ENCODE measurements around the gene PRDM5. TPM values are rescaled to one million over a fixed set of nuclear protein-coding genes. Genes with fewer than 3 reads are reported as not detected.
A peak's percentile ranks its signal among the peaks of the same experiment; 100 is the strongest.

The PRDM5 gene
- not detected for total RNA-seq
- total RNA-seq (2013): 0.25 TPM

- WGBS (ENCODE audit: insufficient coverage): under 1% methylated on average over 86 of the region's 86 CpGs
- Histone ChIP-seq H3K27ac (ENCODE audit: low read length) (no peak within 1 kb of the TSS), H3K4me1 (ENCODE audit: control insufficient read depth, insufficient read depth, low read length) (peaks cover 7% of the 10 kb centered on the region), H3K9me3 (ENCODE audit: control insufficient read depth, insufficient read depth, low read length) (no peaks in the 10 kb centered on the region), H3K4me3 (ENCODE audit: low read length) (peak within 1 kb of the TSS; percentile 22), H3K27me3 (ENCODE audit: control insufficient read depth, insufficient read depth, low read length) (peaks cover 22% of the 10 kb centered on the region), H3K36me3 (ENCODE audit: control insufficient read depth, insufficient read depth, low read length) (no peaks in the 10 kb centered on the region)
- TF ChIP-seq, protein P1, sequence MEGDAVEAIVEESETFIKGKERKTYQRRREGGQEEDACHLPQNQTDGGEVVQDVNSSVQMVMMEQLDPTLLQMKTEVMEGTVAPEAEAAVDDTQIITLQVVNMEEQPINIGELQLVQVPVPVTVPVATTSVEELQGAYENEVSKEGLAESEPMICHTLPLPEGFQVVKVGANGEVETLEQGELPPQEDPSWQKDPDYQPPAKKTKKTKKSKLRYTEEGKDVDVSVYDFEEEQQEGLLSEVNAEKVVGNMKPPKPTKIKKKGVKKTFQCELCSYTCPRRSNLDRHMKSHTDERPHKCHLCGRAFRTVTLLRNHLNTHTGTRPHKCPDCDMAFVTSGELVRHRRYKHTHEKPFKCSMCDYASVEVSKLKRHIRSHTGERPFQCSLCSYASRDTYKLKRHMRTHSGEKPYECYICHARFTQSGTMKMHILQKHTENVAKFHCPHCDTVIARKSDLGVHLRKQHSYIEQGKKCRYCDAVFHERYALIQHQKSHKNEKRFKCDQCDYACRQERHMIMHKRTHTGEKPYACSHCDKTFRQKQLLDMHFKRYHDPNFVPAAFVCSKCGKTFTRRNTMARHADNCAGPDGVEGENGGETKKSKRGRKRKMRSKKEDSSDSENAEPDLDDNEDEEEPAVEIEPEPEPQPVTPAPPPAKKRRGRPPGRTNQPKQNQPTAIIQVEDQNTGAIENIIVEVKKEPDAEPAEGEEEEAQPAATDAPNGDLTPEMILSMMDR (IDR thresholded peaks at IDR 0.05): no peak
- Mint-ChIP-seq H3K27me3 (ENCODE audit: low read depth in 2 of 2) (peaks cover 25 to 45% of the 10 kb centered on the region in 2 donors), H3K27ac (no peak within 1 kb of the TSS), H3K4me3 (peak within 1 kb of the TSS; percentile 85), H3K36me3 (peaks cover 7% of the 10 kb centered on the region), H3K4me1 (peaks cover 7 to 8% of the 10 kb centered on the region in 2 donors), H3K9me3 (no peaks in the 10 kb centered on the region)
- DNase-seq (peak in 1 of 2 donors; percentile 50), ATAC-seq (peak in 2 of 3 donors; percentile 22 to 35)
- intact Hi-C loops (cut with micrococcal nuclease): no loop called here
Observed at GRCh38 chr4:120922381-120923206, at the start of gene PRDM5. Gene PRDM5, minus strand, starts transcription at chr4:120922726. Its CDS starts 118 bp downstream, at chr4:120922608.

DNA sequence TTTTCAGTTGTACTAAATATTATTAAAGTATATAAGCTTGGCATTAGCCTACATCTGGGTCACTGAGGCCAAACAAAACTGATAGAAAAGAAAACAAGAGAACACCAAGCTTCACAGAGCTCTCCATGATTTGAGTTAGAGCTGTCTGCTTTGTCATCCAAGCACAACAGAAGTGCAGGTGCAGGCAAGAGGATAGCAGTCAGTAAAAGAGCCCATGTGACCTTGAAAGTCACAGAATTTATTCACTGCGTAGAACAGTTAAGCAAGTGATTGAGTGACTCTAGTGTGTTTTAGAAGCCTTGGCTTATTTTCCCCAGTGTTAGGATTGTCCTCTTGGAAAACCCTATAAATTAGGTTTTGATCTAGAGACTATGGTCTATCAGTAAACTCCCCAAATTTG is 49.4 kb upstream of the PRDM5 start:
- no peak overlapping the region for H3K4me3 Mint-ChIP-seq
- peaks cover 0 to 2% of the 10 kb centered on the region in 2 donors for H3K9me3 Mint-ChIP-seq
- H3K27me3 Mint-ChIP-seq (ENCODE audit: low read depth in 2 of 2): peaks cover 0 to 3% of the 10 kb centered on the region in 2 donors
- WGBS (ENCODE audit: insufficient coverage): 100% methylated on average over 1 of the region's 1 CpG
- no peak overlapping the region for H3K4me3 ChIP-seq (ENCODE audit: low read length)
- no peaks in the 10 kb centered on the region for H3K4me1 Mint-ChIP-seq
- no peaks in the 10 kb centered on the region for H3K4me1 ChIP-seq (ENCODE audit: control insufficient read depth, insufficient read depth, low read length)
- no peaks in the 10 kb centered on the region for H3K36me3 ChIP-seq (ENCODE audit: control insufficient read depth, insufficient read depth, low read length)
- intact Hi-C loops (cut with micrococcal nuclease): no loop called here
- no peak overlapping the region for H3K27ac Mint-ChIP-seq
- no peak for DNase-seq
- no peaks in the 10 kb centered on the region for H3K9me3 ChIP-seq (ENCODE audit: control insufficient read depth, insufficient read depth, low read length)
- H3K36me3 Mint-ChIP-seq: no peaks in the 10 kb centered on the region
- H3K27me3 ChIP-seq (ENCODE audit: control insufficient read depth, insufficient read depth, low read length): no peaks in the 10 kb centered on the region
- no peak for ATAC-seq
- TF ChIP-seq, protein P1 (IDR thresholded peaks at IDR 0.05): no peak
- H3K27ac ChIP-seq (ENCODE audit: low read length): no peak overlapping the region

GRCh38 chr4:120965938-120966337 is 43.4 kb upstream of the PRDM5 start:
- Mint-ChIP-seq H3K4me1 (no peaks in the 10 kb centered on the region), H3K9me3 (peaks cover 0 to 2% of the 10 kb centered on the region in 2 donors), H3K36me3 (no peaks in the 10 kb centered on the region), H3K4me3 (no peak overlapping the region), H3K27ac (no peak overlapping the region), H3K27me3 (ENCODE audit: low read depth in 2 of 2) (peaks cover 0 to 5% of the 10 kb centered on the region in 2 donors)
- H3K27ac ChIP-seq (ENCODE audit: low read length): no peak overlapping the region
- no peaks in the 10 kb centered on the region for H3K9me3 ChIP-seq (ENCODE audit: control insufficient read depth, insufficient read depth, low read length)
- H3K36me3 ChIP-seq (ENCODE audit: control insufficient read depth, insufficient read depth, low read length): no peaks in the 10 kb centered on the region
- H3K4me3 ChIP-seq (ENCODE audit: low read length): no peak overlapping the region
- H3K4me1 ChIP-seq (ENCODE audit: control insufficient read depth, insufficient read depth, low read length): no peaks in the 10 kb centered on the region
- no peaks in the 10 kb centered on the region for H3K27me3 ChIP-seq (ENCODE audit: control insufficient read depth, insufficient read depth, low read length)
- intact Hi-C loops (cut with micrococcal nuclease): no loop called here
- TF ChIP-seq, protein P1 (IDR thresholded peaks at IDR 0.05): no peak
- DNase-seq (no peak), ATAC-seq (no peak)
- WGBS (ENCODE audit: insufficient coverage): 86% methylated on average over 4 of the region's 4 CpGs

Data from natural killer cell (primary cell).